Loucy (cell line): Measurements from ENCODE around the gene LRWD1.

Experiments used
- CTCF ChIP-seq: fragments of 200-600 bp; sonication (generic); conservative IDR thresholded peaks from 2 replicates; pipeline ENCODE4 v1.5.1; 2014; ENCODE audit warnings: mild to moderate bottlenecking, antibody characterized with exemption, low read length
- EZH2phosphoT487 ChIP-seq: fragments of 200-600 bp; IDR thresholded peaks from 2 replicates; pipeline ENCODE4 v1.6.1; 2018; ENCODE audit warnings: antibody characterized with exemption, mild to moderate bottlenecking, moderate library complexity, borderline replicate concordance

- no peak for TF ChIP-seq CTCF
- no peak for TF ChIP-seq EZH2phosphoT487
Observed at GRCh38 chr7:102421706-102422240, 43.0 kb upstream of the LRWD1 start.
